ENCODE measurements around the gene UBAP1L.

GRCh38 chr15:65091946-65092770 lies 22.8 kb downstream of the UBAP1L start:
- no peak for TF ChIP-seq CTCF (IDR thresholded peaks at IDR 0.05; ENCODE audit: poor library complexity)
- no peak for TF ChIP-seq EZH2 (IDR thresholded peaks at IDR 0.05; ENCODE audit: borderline replicate concordance)
- TF ChIP-seq EZH2phosphoT487 (IDR thresholded peaks at IDR 0.05; ENCODE audit: low read depth, severe bottlenecking, unreplicated experiment) = no peak

Data from hepatocyte (in vitro differentiated cells).